H9 (cell line): ENCODE data around the gene ZNF677. TPM values are rescaled to one million over a fixed set of nuclear protein-coding genes. Genes with fewer than 3 reads are reported as not detected.

Source experiments
- DNase-seq: peaks from one replicate; pipeline ENCODE4 v3.0.0-alpha.2; 2017
- H2AFZ ChIP-seq: one replicate; pipeline ENCODE4 v1.6.1; 2013; ENCODE audit warnings: mild to moderate bottlenecking, low read length, control low read depth, moderate library complexity
- H2AK5ac ChIP-seq: 2 replicates; pipeline ENCODE4 v1.6.1; 2013; ENCODE audit warnings: low read length, control low read depth, mixed read lengths; ENCODE audit not compliant: insufficient read length
- H2BK120ac ChIP-seq: one replicate; pipeline ENCODE4 v1.6.1; 2013; ENCODE audit warnings: low read depth, mild to moderate bottlenecking, low read length, control low read depth, inconsistent platforms; ENCODE audit not compliant: poor library complexity, severe bottlenecking
- H2BK12ac ChIP-seq: 2 replicates; pipeline ENCODE4 v1.6.1; 2013; ENCODE audit warnings: low read length, control low read depth, mixed read lengths, low read depth; ENCODE audit not compliant: insufficient read length
- H2BK15ac ChIP-seq: 2 replicates; pipeline ENCODE4 v1.6.1; 2013; ENCODE audit warnings: low read depth, low read length, control low read depth
- H2BK20ac ChIP-seq: one replicate; pipeline ENCODE4 v1.6.1; 2013; ENCODE audit warnings: low read depth, mild to moderate bottlenecking, low read length, control low read depth, inconsistent platforms; ENCODE audit not compliant: poor library complexity, severe bottlenecking
- H2BK5ac ChIP-seq: 2 replicates; pipeline ENCODE4 v1.6.1; 2013; ENCODE audit warnings: low read length, control low read depth, mixed read lengths; ENCODE audit not compliant: insufficient read length
- H3K14ac ChIP-seq: 2 replicates; pipeline ENCODE4 v1.6.1; 2013; ENCODE audit warnings: low read length, control low read depth; ENCODE audit not compliant: insufficient read depth
- H3K18ac ChIP-seq: 2 replicates; pipeline ENCODE4 v1.6.1; 2013; ENCODE audit warnings: low read depth, mild to moderate bottlenecking, mixed read lengths, low read length, control low read depth; ENCODE audit not compliant: insufficient read length
- H3K23ac ChIP-seq: 2 replicates; pipeline ENCODE4 v1.6.1; 2013; ENCODE audit warnings: low read length, control low read depth, mixed read lengths, low read depth; ENCODE audit not compliant: insufficient read length
- H3K23me2 ChIP-seq: 2 replicates; pipeline ENCODE4 v1.6.1; 2013; ENCODE audit warnings: low read depth, mild to moderate bottlenecking, mixed read lengths, low read length, control low read depth; ENCODE audit not compliant: insufficient read length, poor library complexity, severe bottlenecking
- H3K27ac ChIP-seq: 2 replicates; pipeline ENCODE4 v1.5.1; 2013; ENCODE audit warnings: low read length, control low read depth, mixed read lengths, low read depth; ENCODE audit not compliant: insufficient read length
- H3K27me3 ChIP-seq: 2 replicates; pipeline ENCODE4 v1.6.1; 2013; ENCODE audit warnings: low read length, control low read depth, inconsistent platforms; ENCODE audit not compliant: insufficient read depth
- H3K4ac ChIP-seq: 2 replicates; pipeline ENCODE4 v1.6.1; 2013; ENCODE audit warnings: low read depth, mild to moderate bottlenecking, control low read depth, inconsistent platforms, low read length, moderate library complexity
- H3K4me1 ChIP-seq: 2 replicates; pipeline ENCODE4 v1.6.1; 2013; ENCODE audit warnings: low read length, control low read depth, inconsistent platforms; ENCODE audit not compliant: insufficient read depth
- H3K4me2 ChIP-seq: 2 replicates; pipeline ENCODE4 v1.6.1; 2013; ENCODE audit warnings: low read length, control low read depth, mixed read lengths; ENCODE audit not compliant: insufficient read length, insufficient read depth
- H3K56ac ChIP-seq: 2 replicates; pipeline ENCODE4 v1.6.1; 2013; ENCODE audit warnings: low read depth, mild to moderate bottlenecking, mixed read lengths, low read length, control low read depth; ENCODE audit not compliant: insufficient read length
- H3K79me1 ChIP-seq: 2 replicates; pipeline ENCODE4 v1.6.1; 2013; ENCODE audit warnings: low read depth, mild to moderate bottlenecking, moderate library complexity, low read length, control low read depth, inconsistent platforms; ENCODE audit not compliant: insufficient read depth, poor library complexity, severe bottlenecking
- H3K79me2 ChIP-seq: 2 replicates; pipeline ENCODE4 v1.6.1; 2013; ENCODE audit warnings: low read length, control low read depth, inconsistent platforms; ENCODE audit not compliant: insufficient read depth
- H3K9ac ChIP-seq: 2 replicates; pipeline ENCODE4 v1.6.1; 2013; ENCODE audit warnings: low read length, control low read depth, mixed read lengths; ENCODE audit not compliant: insufficient read length; ENCODE audit errors: extremely low read depth
- H3K9me3 ChIP-seq: one replicate; pipeline ENCODE4 v1.6.1; 2013; ENCODE audit warnings: low read depth, low read length, inconsistent platforms; ENCODE audit not compliant: control insufficient read depth
- H3T11ph ChIP-seq: one replicate; pipeline ENCODE4 v1.6.1; 2013; ENCODE audit warnings: mild to moderate bottlenecking, low read length, control low read depth, inconsistent platforms
- H4K20me1 ChIP-seq: one replicate; pipeline ENCODE4 v1.6.1; 2013; ENCODE audit not compliant: control insufficient read depth, insufficient read length, insufficient read depth
- H4K5ac ChIP-seq: 2 replicates; pipeline ENCODE4 v1.6.1; 2013; ENCODE audit warnings: low read depth, mild to moderate bottlenecking, mixed read lengths, low read length, control low read depth; ENCODE audit not compliant: insufficient read length
- H4K8ac ChIP-seq: replicated peaks from 2 replicates; pipeline ENCODE4 v1.6.1; 2013; ENCODE audit warnings: low read length, control low read depth, mixed read lengths, low read depth; ENCODE audit not compliant: insufficient read length
- H4K91ac ChIP-seq: 2 replicates; pipeline ENCODE4 v1.6.1; 2013; ENCODE audit warnings: low read depth, mild to moderate bottlenecking, moderate library complexity, mixed read lengths, low read length, control low read depth; ENCODE audit not compliant: insufficient read length
- H3K27ac Mint-ChIP-seq, 3 experiments: 2 replicates in 2 of 3; 3 replicates in 1 of 3; pipeline ENCODE4 v1.8.0; 2020 to 2021; ENCODE audit warnings: mixed read lengths in 3 of 3, mild to moderate bottlenecking in 1 of 3, moderate library complexity in 1 of 3
- H3K27me3 Mint-ChIP-seq: 2 replicates; pipeline ENCODE4 v1.8.0; 2021; ENCODE audit warnings: low read depth, mild to moderate bottlenecking, moderate library complexity, mixed read lengths
- H3K36me3 Mint-ChIP-seq, 3 experiments: 2 replicates in 2 of 3; 3 replicates in 1 of 3; pipeline ENCODE4 v1.8.0; 2020 to 2021; ENCODE audit warnings: low read depth in 3 of 3, mixed read lengths in 3 of 3; ENCODE audit not compliant: insufficient read depth in 1 of 3
- H3K4me1 Mint-ChIP-seq, 2 experiments: 2 replicates each; pipeline ENCODE4 v1.8.0; 2020; ENCODE audit warnings: mixed read lengths in 2 of 2
- H3K4me3 Mint-ChIP-seq, 2 experiments: 2 replicates in 1 of 2; 3 replicates in 1 of 2; pipeline ENCODE4 v1.8.0; 2020 to 2021; ENCODE audit warnings: mild to moderate bottlenecking in 2 of 2, mixed read lengths in 2 of 2, moderate library complexity in 1 of 2
- H3K9me3 Mint-ChIP-seq, 2 experiments: 2 replicates in 1 of 2; 3 replicates in 1 of 2; pipeline ENCODE4 v1.8.0; 2020; ENCODE audit warnings: mild to moderate bottlenecking in 2 of 2, mixed read lengths in 2 of 2, moderate library complexity in 1 of 2
- WGBS: extraction: QIAGEN DNeasy Blood & Tissue Kit; methylation state at CpG from one replicate; pipeline ENCODE4 v1.1.7; 2013; ENCODE audit warnings: missing lambda C conversion rate, low lambda C conversion rate, mixed read lengths; ENCODE audit not compliant: insufficient read length; ENCODE audit errors: extremely low coverage; 5-methylcytosine and 5-hydroxymethylcytosine counted together
- total RNA-seq: library from RNA; stranded (reverse); gene quantifications from 2 replicates; pipeline ENCODE4 v1.2.1, GENCODE V29; 2021
- TF ChIP-seq, protein P1 (sequence below): fragments of 200-600 bp; sonication (generic); conservative IDR thresholded peaks from 3 replicates; pipeline ENCODE4 v1.8.0; 2021; ENCODE audit warnings: antibody characterized with exemption, mild to moderate bottlenecking

Gene ZNF677
- total RNA-seq, 1 experiment from 2014 or later = 39.3 TPM

DNA sequence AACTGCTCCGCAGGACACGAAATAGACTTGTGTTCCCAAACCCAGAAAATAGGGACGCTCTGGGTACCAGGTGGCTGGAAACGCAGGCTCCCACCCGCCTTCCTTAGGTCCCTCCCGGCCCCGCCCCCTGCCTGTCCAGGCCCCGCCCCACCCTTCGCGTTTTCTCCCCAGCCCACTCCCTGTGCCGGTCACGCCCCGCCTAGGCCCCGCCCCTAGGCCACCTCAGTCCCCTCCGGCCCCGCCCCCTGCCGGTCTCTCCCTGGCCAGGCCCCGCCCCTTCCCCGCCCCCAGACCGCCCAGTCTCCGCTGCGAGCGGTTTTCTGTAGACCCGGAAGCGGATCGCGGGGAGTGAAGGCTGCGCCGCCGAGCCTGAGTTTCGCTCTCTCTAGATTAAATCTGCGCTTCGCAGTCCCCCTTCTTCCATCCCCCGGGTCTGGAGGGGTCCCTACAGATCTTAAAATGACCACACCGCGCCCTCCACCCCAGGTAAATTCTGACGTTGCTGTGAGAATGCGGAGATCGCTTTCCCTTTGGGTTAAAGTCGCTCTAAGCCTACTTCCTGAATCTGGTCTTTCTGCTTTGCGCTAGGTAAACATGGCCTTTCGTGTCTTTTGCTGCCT is 57.8 kb downstream of the ZNF677 start:
- Mint-ChIP-seq H3K27ac (peak overlapping the region in 2 of 3 experiments; percentile 62 to 96; a peak in 5 of 7 replicates), H3K4me3 (peak overlapping the region; percentile 89 to 99), H3K36me3 (peaks cover 16 to 28% (median 21%) of the 10 kb centered on the region in 3 experiments), H3K27me3 (peaks cover 24% of the 10 kb centered on the region), H3K4me1 (peaks cover 26 to 27% of the 10 kb centered on the region in 2 experiments), H3K9me3 (peaks cover 27 to 29% of the 10 kb centered on the region in 2 experiments)
- peak; percentile 97 for DNase-seq
- Histone ChIP-seq H3K23ac (no peak overlapping the region), H3K4me1 (no peaks in the 10 kb centered on the region), H4K8ac (no peak overlapping the region), H3K4ac (no peak overlapping the region), H4K5ac (no peak overlapping the region), H3K79me1 (peaks cover 5% of the 10 kb centered on the region), H2BK15ac (no peak overlapping the region), H3K9ac (peak overlapping the region; percentile 57), H4K91ac (no peak overlapping the region), H2AK5ac (no peak overlapping the region), H2BK5ac (no peak overlapping the region), H2BK20ac (no peak overlapping the region), H3T11ph (no peak overlapping the region), H2BK12ac (no peak overlapping the region), H2BK120ac (no peak overlapping the region), H3K27me3 (no peaks in the 10 kb centered on the region), H3K18ac (no peak overlapping the region), H3K9me3 (no peaks in the 10 kb centered on the region), H3K23me2 (peaks cover 14% of the 10 kb centered on the region), H4K20me1 (no peaks in the 10 kb centered on the region), H3K14ac (peak overlapping the region; percentile 92; the same call in 1 of the 2 replicates), H3K56ac (no peak overlapping the region), H3K4me2 (peak overlapping the region; percentile 49), H3K79me2 (no peaks in the 10 kb centered on the region), H2AFZ (no peak overlapping the region), H3K27ac (no peak overlapping the region)
- no CpG with 5 or more reads among the region's 42 CpGs for WGBS
- TF ChIP-seq, protein P1, sequence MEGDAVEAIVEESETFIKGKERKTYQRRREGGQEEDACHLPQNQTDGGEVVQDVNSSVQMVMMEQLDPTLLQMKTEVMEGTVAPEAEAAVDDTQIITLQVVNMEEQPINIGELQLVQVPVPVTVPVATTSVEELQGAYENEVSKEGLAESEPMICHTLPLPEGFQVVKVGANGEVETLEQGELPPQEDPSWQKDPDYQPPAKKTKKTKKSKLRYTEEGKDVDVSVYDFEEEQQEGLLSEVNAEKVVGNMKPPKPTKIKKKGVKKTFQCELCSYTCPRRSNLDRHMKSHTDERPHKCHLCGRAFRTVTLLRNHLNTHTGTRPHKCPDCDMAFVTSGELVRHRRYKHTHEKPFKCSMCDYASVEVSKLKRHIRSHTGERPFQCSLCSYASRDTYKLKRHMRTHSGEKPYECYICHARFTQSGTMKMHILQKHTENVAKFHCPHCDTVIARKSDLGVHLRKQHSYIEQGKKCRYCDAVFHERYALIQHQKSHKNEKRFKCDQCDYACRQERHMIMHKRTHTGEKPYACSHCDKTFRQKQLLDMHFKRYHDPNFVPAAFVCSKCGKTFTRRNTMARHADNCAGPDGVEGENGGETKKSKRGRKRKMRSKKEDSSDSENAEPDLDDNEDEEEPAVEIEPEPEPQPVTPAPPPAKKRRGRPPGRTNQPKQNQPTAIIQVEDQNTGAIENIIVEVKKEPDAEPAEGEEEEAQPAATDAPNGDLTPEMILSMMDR = no peak
